HEK293 (cell line): ENCODE measurements around the gene SPATA24.

ENCODE experiments used
- CTCF ChIA-PET: fragments of 350-600 bp; formaldehyde crosslinking; extraction: SDS; loops from one replicate; lab custom pipeline; 2021; ENCODE audit warnings: antibody characterized with exemption; lab: Yijun Ruan, JAX
- POLR2A ChIA-PET: fragments of 300-600 bp; formaldehyde crosslinking; extraction: SDS; loops from one replicate; lab custom pipeline; 2020; ENCODE audit warnings: antibody characterized with exemption, inconsistent platforms; lab: Yijun Ruan, JAX
- H3K27ac ChIP-seq: fragments of 200-500 bp; sonication (Bioruptor generic); 2 replicates; pipeline ENCODE4 v1.5.1; 2014; ENCODE audit warnings: low read depth, low read length, control low read depth, inconsistent platforms; ENCODE audit errors: extremely low read depth
- H3K36me3 ChIP-seq, 2 experiments: fragments of 200-500 bp in 1 of 2; sonication (Bioruptor generic) in 1 of 2; 1 replicate in 1 of 2; 2 replicates in 1 of 2; pipeline ENCODE4 v1.5.1; 2014 to 2017; ENCODE audit warnings: inconsistent platforms in 2 of 2, low read length in 2 of 2; ENCODE audit not compliant: control insufficient read depth in 2 of 2, insufficient read depth in 1 of 2
- H3K4me1 ChIP-seq: fragments of 200-500 bp; sonication (Bioruptor generic); 2 replicates; pipeline ENCODE4 v1.5.1; 2014; ENCODE audit warnings: mild to moderate bottlenecking, low read length, inconsistent platforms; ENCODE audit not compliant: control insufficient read depth, insufficient read depth
- H3K4me3 ChIP-seq: 2 replicates; pipeline ENCODE4 v1.5.1; 2011; ENCODE audit warnings: low read depth, mild to moderate bottlenecking, control low read depth, low read length, moderate library complexity
- H3K9me3 ChIP-seq: fragments of 200-500 bp; sonication (Bioruptor generic); 2 replicates; pipeline ENCODE4 v1.5.1; 2014; ENCODE audit warnings: low read depth, low read length, inconsistent platforms; ENCODE audit not compliant: control insufficient read depth, insufficient read depth
- ATF2 ChIP-seq: fragments of 450-650 bp; formaldehyde crosslinking; IDR thresholded peaks from 2 replicates; pipeline ENCODE4 v1.5.1; 2016; ENCODE audit warnings: missing biosample characterization, missing genetic modification characterization, low read depth
- BCL11B ChIP-seq: fragments of 450-650 bp; formaldehyde crosslinking; IDR thresholded peaks from 2 replicates; pipeline ENCODE4 v1.5.1; 2016; ENCODE audit warnings: low read depth, missing biosample characterization, missing genetic modification characterization
- BCL6B ChIP-seq: fragments of 450-650 bp; formaldehyde crosslinking; IDR thresholded peaks from 2 replicates; pipeline ENCODE4 v1.5.1; 2017; ENCODE audit warnings: missing biosample characterization, missing genetic modification characterization
- KLF7 ChIP-seq: fragments of 450-650 bp; formaldehyde crosslinking; IDR thresholded peaks from 2 replicates; pipeline ENCODE4 v1.5.1; 2016; ENCODE audit warnings: missing biosample characterization, missing genetic modification characterization, borderline replicate concordance
- SCRT1 ChIP-seq: fragments of 450-650 bp; formaldehyde crosslinking; IDR thresholded peaks from 2 replicates; pipeline ENCODE4 v1.5.1; 2016; ENCODE audit warnings: missing biosample characterization, missing genetic modification characterization, borderline replicate concordance
- SP3 ChIP-seq: fragments of 450-650 bp; formaldehyde crosslinking; IDR thresholded peaks from 2 replicates; pipeline ENCODE4 v1.5.1; 2016; ENCODE audit warnings: missing biosample characterization, missing genetic modification characterization
- ZBTB1 ChIP-seq: fragments of 450-650 bp; formaldehyde crosslinking; IDR thresholded peaks from 2 replicates; pipeline ENCODE4 v1.5.1; 2016; ENCODE audit warnings: missing biosample characterization, missing genetic modification characterization
- ZFP3 ChIP-seq: fragments of 450-650 bp; formaldehyde crosslinking; IDR thresholded peaks from 2 replicates; pipeline ENCODE4 v1.5.1; 2016; ENCODE audit warnings: low read depth, missing biosample characterization, missing genetic modification characterization
- ZFP69B ChIP-seq: fragments of 450-650 bp; formaldehyde crosslinking; IDR thresholded peaks from 2 replicates; pipeline ENCODE4 v1.5.1; 2016; ENCODE audit warnings: missing biosample characterization, missing genetic modification characterization
- ZNF132 ChIP-seq: fragments of 450-650 bp; formaldehyde crosslinking; IDR thresholded peaks from 2 replicates; pipeline ENCODE4 v1.5.1; 2017; ENCODE audit warnings: missing biosample characterization, missing genetic modification characterization, borderline replicate concordance
- ZNF174 ChIP-seq: fragments of 450-650 bp; formaldehyde crosslinking; IDR thresholded peaks from 2 replicates; pipeline ENCODE4 v1.5.0; 2017; ENCODE audit warnings: missing biosample characterization, mild to moderate bottlenecking, missing genetic modification characterization
- ZNF2 ChIP-seq: fragments of 450-650 bp; formaldehyde crosslinking; IDR thresholded peaks from 2 replicates; pipeline ENCODE4 v1.5.1; 2016; ENCODE audit warnings: missing biosample characterization, missing genetic modification characterization
- ZNF221 ChIP-seq: fragments of 450-650 bp; formaldehyde crosslinking; IDR thresholded peaks from 2 replicates; pipeline ENCODE4 v1.5.1; 2017; ENCODE audit warnings: missing biosample characterization, missing genetic modification characterization, borderline replicate concordance
- ZNF280D ChIP-seq: fragments of 450-650 bp; formaldehyde crosslinking; IDR thresholded peaks from 2 replicates; pipeline ENCODE4 v1.5.1; 2016; ENCODE audit warnings: missing biosample characterization, missing genetic modification characterization
- ZNF394 ChIP-seq: fragments of 450-650 bp; formaldehyde crosslinking; IDR thresholded peaks from 2 replicates; pipeline ENCODE4 v1.5.1; 2016; ENCODE audit warnings: missing biosample characterization, missing genetic modification characterization, mild to moderate bottlenecking, moderate library complexity, borderline replicate concordance
- ZNF623 ChIP-seq: fragments of 450-650 bp; formaldehyde crosslinking; IDR thresholded peaks from 2 replicates; pipeline ENCODE4 v1.5.1; 2016; ENCODE audit warnings: missing biosample characterization, missing genetic modification characterization
- ZNF692 ChIP-seq: fragments of 450-650 bp; formaldehyde crosslinking; IDR thresholded peaks from 2 replicates; pipeline ENCODE4 v1.5.1; 2016; ENCODE audit warnings: missing biosample characterization, missing genetic modification characterization
- ZNF768 ChIP-seq: fragments of 450-650 bp; formaldehyde crosslinking; IDR thresholded peaks from 2 replicates; pipeline ENCODE4 v1.5.1; 2018; ENCODE audit warnings: missing biosample characterization, mild to moderate bottlenecking, missing genetic modification characterization
- ZSCAN30 ChIP-seq: fragments of 450-650 bp; IDR thresholded peaks from 2 replicates; pipeline ENCODE4 v1.5.1; 2018; ENCODE audit warnings: missing biosample characterization, mild to moderate bottlenecking, missing genetic modification characterization, moderate library complexity
- ZSCAN4 ChIP-seq: fragments of 450-650 bp; formaldehyde crosslinking; IDR thresholded peaks from 2 replicates; pipeline ENCODE4 v1.5.1; 2017; ENCODE audit warnings: missing biosample characterization, missing genetic modification characterization

Gene SPATA24

GRCh38 chr5:139426203-139426885 lies 22.5 kb upstream of the SPATA24 start (continued):
- TF ChIP-seq ZNF280D (tag by site-specific recombination), result no peak
- TF ChIP-seq ZNF768 (tag by site-specific recombination), result no peak
- no peak for TF ChIP-seq BCL11B (tag by site-specific recombination)
- no peak for TF ChIP-seq ZSCAN4 (tag by site-specific recombination)
- TF ChIP-seq ZFP3 (tag by site-specific recombination), result no peak
- TF ChIP-seq KLF7 (tag by site-specific recombination), result no peak
- TF ChIP-seq ZNF132, result no peak
- TF ChIP-seq SP3 (tag by site-specific recombination), result no peak
- no peak for TF ChIP-seq ZNF221
- TF ChIP-seq SCRT1 (tag by site-specific recombination), result no peak
- TF ChIP-seq ZNF174 (tag by site-specific recombination), result no peak
- no peak for TF ChIP-seq ZNF692

- no peak overlapping the region for H3K4me3 ChIP-seq
- no peaks in the 10 kb centered on the region for H3K9me3 ChIP-seq
- ChIA-PET POLR2A (interaction anchor here (0.8 kb wide), 1 partner anchor 14 kb away, joined by 6 read pairs; the partner anchor contains the start of gene DNAJC18), CTCF (interaction anchor here (0.6 to 9.2 kb wide), 2 partner anchors 40 to 88 kb away, joined by 3 to 246 read pairs; no protein-coding TSS in a partner anchor)
- no peak overlapping the region for H3K27ac ChIP-seq
- no peaks in the 10 kb centered on the region for H3K4me1 ChIP-seq
- peaks cover 64 to 67% of the 10 kb centered on the region in 2 experiments for H3K36me3 ChIP-seq
- TF ChIP-seq ZBTB1 (tag by site-specific recombination), result no peak
- TF ChIP-seq BCL6B, result no peak
- TF ChIP-seq, all 188 proteins: peak for 0
Observed at GRCh38 chr5:139425497-139425896, 21.6 kb upstream of the SPATA24 start.

- Histone ChIP-seq H3K9me3 (no peaks in the 10 kb centered on the region), H3K4me3 (no peak overlapping the region), H3K27ac (no peak overlapping the region), H3K36me3 (peaks cover 61 to 77% of the 10 kb centered on the region in 2 experiments), H3K4me1 (no peaks in the 10 kb centered on the region)
- ChIA-PET POLR2A (interaction anchor here (0.6 to 2.7 kb wide), 4 partner anchors 17 to 91 kb away, joined by 3 to 11 read pairs (median 6); partner anchors contain the start of gene DNAJC18), CTCF (interaction anchor here (0.5 to 9.2 kb wide), 51 partner anchors 8 to 1777 kb away, joined by 3 to 246 read pairs (median 5); partner anchors contain the start of genes CXXC5, DNAJC18 and STING1)
- TF ChIP-seq ZNF394 (0 out of 2 replicates have a peak, but pooled peaks have one; percentile 26), ZNF623 (tag by site-specific recombination) (0 out of 2 replicates have a peak, but pooled peaks have one; percentile 3), ATF2 (tag by site-specific recombination) (peak; percentile 97), ZSCAN30 (tag by site-specific recombination) (peak; percentile 72; the same call in 1 of the 2 replicates), ZNF2 (tag by site-specific recombination) (peak; percentile 47; the same call in 1 of the 2 replicates), ZFP69B (tag by site-specific recombination) (no peak)
Observed at GRCh38 chr5:139422307-139422893, 18.5 kb upstream of the SPATA24 start.
